MCF 10A (cell line): ENCODE results near the gene SSBP3. TPM values are rescaled to one million over a fixed set of nuclear protein-coding genes. Genes with fewer than 3 reads are reported as not detected.

Experiments
- BruUV-seq: library from RNA; stranded (reverse); fragments of 400-500 nt; replicated peaks from 2 replicates; lab custom pipeline; 2021; lab: Mats Ljungman, UMichigan
- CTCF ChIA-PET: fragments of 300-600 bp; sonication (Branson Sonifier 250); formaldehyde crosslinking; extraction: SDS; loops from one replicate; lab custom pipeline; 2021; ENCODE audit warnings: antibody characterized with exemption, inconsistent platforms; lab: Yijun Ruan, JAX
- POLR2A ChIA-PET: fragments of 300-600, 350-650 bp; sonication (Branson Sonifier 250); formaldehyde crosslinking; extraction: SDS; loops from one replicate; lab custom pipeline; 2020; ENCODE audit warnings: antibody characterized with exemption, inconsistent platforms; lab: Yijun Ruan, JAX
- DNase-seq: peaks from one replicate; pipeline ENCODE4 v3.0.0-alpha.2; 2018; ENCODE audit not compliant: unreplicated experiment
- H3K27ac Mint-ChIP-seq: one replicate; pipeline ENCODE4 v1.8.0; 2022; ENCODE audit warnings: mild to moderate bottlenecking, low read depth, mixed read lengths; ENCODE audit not compliant: unreplicated experiment
- H3K27me3 Mint-ChIP-seq: one replicate; pipeline ENCODE4 v1.8.0; 2022; ENCODE audit warnings: mixed read lengths; ENCODE audit not compliant: insufficient read depth, unreplicated experiment
- H3K36me3 Mint-ChIP-seq: one replicate; pipeline ENCODE4 v1.8.0; 2022; ENCODE audit warnings: mild to moderate bottlenecking, moderate library complexity, mixed read lengths; ENCODE audit not compliant: insufficient read depth, unreplicated experiment
- H3K4me1 Mint-ChIP-seq: one replicate; pipeline ENCODE4 v1.8.0; 2022; ENCODE audit warnings: mixed read lengths; ENCODE audit not compliant: insufficient read depth, unreplicated experiment
- H3K4me3 Mint-ChIP-seq: one replicate; pipeline ENCODE4 v1.8.0; 2022; ENCODE audit warnings: mild to moderate bottlenecking, moderate library complexity, mixed read lengths; ENCODE audit not compliant: unreplicated experiment
- H3K9me3 Mint-ChIP-seq: one replicate; pipeline ENCODE4 v1.8.0; 2022; ENCODE audit warnings: mixed read lengths; ENCODE audit not compliant: unreplicated experiment
- intact Hi-C: fragments of 100-400 bp; cut with micrococcal nuclease; formaldehyde crosslinking; loops from 2 replicates; pipeline ENCODE4 v1.14.1; 2022
- total RNA-seq: library from RNA; stranded (reverse); gene quantifications from 2 replicates; pipeline ENCODE4 v1.2.3, GENCODE V29; 2022
- TF ChIP-seq, protein P1 (sequence below): fragments of 200-600 bp; IDR thresholded peaks from one replicate; pipeline ENCODE4 v1.8.0; 2022; ENCODE audit warnings: antibody characterized with exemption, mild to moderate bottlenecking; ENCODE audit not compliant: unreplicated experiment

SSBP3 gene
- total RNA-seq, 1 experiment from 2014 or later: 8.6 TPM

DNA sequence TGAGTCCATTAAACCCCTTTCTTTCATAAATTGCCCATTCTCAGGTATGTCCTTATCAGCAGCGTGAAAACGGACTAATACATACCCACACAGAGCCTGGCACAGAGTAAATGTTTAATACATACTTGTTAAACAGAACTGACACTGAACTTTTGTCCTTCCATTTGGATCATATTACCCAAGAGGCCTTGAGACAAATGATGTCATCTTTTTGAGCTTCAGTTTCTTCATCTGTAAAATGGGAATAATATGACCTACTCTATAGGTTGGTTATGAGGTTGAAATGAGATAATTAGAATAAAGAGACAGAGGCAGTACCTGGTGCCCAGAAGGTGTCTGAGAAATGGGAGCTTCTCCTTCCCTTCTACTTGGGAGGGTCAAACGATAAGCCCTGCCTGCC lies 220.1 kb downstream of the SSBP3 start:
- intact Hi-C loops: no loop called here
- TF ChIP-seq, protein P1, sequence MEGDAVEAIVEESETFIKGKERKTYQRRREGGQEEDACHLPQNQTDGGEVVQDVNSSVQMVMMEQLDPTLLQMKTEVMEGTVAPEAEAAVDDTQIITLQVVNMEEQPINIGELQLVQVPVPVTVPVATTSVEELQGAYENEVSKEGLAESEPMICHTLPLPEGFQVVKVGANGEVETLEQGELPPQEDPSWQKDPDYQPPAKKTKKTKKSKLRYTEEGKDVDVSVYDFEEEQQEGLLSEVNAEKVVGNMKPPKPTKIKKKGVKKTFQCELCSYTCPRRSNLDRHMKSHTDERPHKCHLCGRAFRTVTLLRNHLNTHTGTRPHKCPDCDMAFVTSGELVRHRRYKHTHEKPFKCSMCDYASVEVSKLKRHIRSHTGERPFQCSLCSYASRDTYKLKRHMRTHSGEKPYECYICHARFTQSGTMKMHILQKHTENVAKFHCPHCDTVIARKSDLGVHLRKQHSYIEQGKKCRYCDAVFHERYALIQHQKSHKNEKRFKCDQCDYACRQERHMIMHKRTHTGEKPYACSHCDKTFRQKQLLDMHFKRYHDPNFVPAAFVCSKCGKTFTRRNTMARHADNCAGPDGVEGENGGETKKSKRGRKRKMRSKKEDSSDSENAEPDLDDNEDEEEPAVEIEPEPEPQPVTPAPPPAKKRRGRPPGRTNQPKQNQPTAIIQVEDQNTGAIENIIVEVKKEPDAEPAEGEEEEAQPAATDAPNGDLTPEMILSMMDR: no peak
- no peak overlapping the region for H3K27ac Mint-ChIP-seq
- POLR2A ChIA-PET: interaction anchor here (0.9 kb wide), 1 partner anchor 14 kb away, joined by 3 read pairs; the partner anchor contains the start of genes CYB5RL and MRPL37
- H3K9me3 Mint-ChIP-seq: no peaks in the 10 kb centered on the region
- H3K27me3 Mint-ChIP-seq: no peaks in the 10 kb centered on the region
- CTCF ChIA-PET: interaction anchor here (0.6 kb wide), 1 partner anchor 217 kb away, joined by 3 read pairs; no protein-coding TSS in a partner anchor
- H3K4me3 Mint-ChIP-seq: no peak overlapping the region
- no TSS peak for BruUV-seq
- no peaks in the 10 kb centered on the region for H3K36me3 Mint-ChIP-seq
- no peak for DNase-seq
- no peaks in the 10 kb centered on the region for H3K4me1 Mint-ChIP-seq

DNA sequence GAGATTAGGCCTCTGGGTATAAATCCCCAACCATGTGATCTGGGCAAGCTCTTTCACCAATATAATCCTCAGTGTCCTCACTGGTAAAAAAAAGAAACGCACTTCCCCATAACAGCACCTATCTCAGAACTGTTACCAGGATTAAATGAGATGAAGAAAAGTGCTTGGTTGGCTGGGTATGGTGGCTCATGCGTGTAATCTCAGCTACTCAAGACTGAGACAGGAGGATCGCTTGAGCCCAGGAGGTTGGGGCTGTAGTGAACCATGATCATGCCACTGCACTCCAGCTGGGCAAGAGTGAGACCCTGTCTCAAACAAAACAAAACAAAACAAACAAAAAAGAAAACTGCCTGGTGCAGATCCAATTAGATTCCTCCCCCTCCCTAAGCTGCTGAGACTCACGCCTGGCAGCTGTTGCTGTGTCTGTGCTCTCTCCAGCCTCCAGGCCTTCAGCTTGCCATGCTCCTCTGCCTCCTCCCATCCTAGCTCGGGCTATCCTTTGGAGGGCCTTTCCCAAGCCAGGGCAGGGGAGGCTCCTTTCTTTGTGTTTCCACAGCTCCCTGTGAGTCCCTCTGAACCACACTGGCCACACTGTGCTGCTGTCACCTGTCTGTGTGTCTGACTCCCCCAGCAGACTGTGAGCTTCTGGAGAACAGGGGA lies 225.4 kb downstream of the SSBP3 start:
- CTCF ChIA-PET: interaction anchor here (0.6 to 1.6 kb wide), 7 partner anchors 8 to 377 kb away, joined by 3 to 6 read pairs (median 3); no protein-coding TSS in a partner anchor
- H3K36me3 Mint-ChIP-seq: no peaks in the 10 kb centered on the region
- H3K4me3 Mint-ChIP-seq: no peak overlapping the region
- no peaks in the 10 kb centered on the region for H3K4me1 Mint-ChIP-seq
- no peak for DNase-seq
- POLR2A ChIA-PET: interaction anchor here (1.6 kb wide), 1 partner anchor 19 kb away, joined by 5 read pairs; the partner anchor contains the start of genes CYB5RL and MRPL37
- TF ChIP-seq, protein P1: no peak
- H3K27me3 Mint-ChIP-seq: no peaks in the 10 kb centered on the region
- H3K9me3 Mint-ChIP-seq: no peaks in the 10 kb centered on the region
- H3K27ac Mint-ChIP-seq: no peak overlapping the region
- no TSS peak for BruUV-seq
- intact Hi-C loops: no loop called here

DNA sequence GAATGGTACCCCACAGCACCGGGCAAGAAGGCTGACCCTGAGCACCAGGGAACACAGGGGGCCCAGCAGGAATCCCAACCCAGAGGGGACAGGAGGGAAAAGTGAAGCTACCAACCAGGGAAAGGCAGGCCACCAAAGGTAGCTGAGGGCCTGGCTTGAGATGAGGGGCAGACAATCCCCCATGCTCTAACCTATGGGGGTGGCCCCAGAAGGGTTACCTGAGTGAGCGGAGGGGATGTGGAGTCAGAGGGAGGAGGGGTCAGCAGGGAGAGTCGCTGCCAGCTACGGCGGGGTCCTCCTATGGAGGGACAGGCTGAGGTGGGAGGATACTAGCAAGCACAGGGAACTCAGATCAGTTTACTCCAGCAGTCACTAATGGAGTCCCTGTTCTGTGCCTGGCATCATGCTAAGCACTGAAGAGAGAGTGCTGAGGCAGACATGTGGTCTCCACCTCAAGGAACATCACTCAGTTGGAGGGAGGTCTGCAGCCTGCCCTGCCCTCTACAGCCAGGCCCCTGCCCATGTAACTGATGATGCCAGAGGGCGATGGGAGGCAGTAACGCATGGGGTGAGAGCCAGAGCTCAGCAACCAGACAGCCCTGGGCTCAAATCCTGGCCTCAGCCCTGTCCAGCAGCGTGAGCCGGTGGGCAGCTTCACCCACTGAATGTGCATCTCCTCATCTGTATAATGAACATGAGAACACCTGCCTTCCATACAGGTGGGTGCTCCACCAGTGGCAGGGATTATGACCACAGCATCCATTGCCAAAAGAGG lies 227.7 kb downstream of the SSBP3 start:
- no peak overlapping the region for H3K4me3 Mint-ChIP-seq
- DNase-seq: no peak
- H3K9me3 Mint-ChIP-seq: no peaks in the 10 kb centered on the region
- ChIA-PET POLR2A (no interaction called here), CTCF (no interaction called here)
- H3K27ac Mint-ChIP-seq: no peak overlapping the region
- TF ChIP-seq, protein P1: no peak
- intact Hi-C loops: no loop called here
- H3K36me3 Mint-ChIP-seq: no peaks in the 10 kb centered on the region
- no peaks in the 10 kb centered on the region for H3K27me3 Mint-ChIP-seq
- BruUV-seq: no TSS peak
- H3K4me1 Mint-ChIP-seq: no peaks in the 10 kb centered on the region

DNA sequence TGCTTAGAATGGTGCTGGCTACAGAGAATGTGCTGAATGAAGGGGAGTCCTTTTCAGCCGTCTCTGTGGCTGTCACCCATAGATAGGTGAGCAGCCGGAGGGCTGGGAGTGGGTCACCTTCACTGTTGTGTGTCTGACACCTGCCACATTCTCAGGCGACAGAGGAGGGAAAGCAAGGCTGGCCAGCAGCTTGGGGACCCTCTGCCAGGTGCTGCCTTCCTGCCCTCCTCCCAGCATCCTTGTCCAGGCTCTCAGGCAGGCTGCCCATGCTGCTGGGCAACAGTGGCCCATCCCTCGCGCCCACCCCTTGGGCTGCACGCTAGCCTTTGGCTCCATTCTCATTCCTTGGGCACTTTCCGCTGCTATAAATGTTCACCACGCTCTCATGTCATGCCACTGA lies 228.5 kb downstream of the SSBP3 start:
- intact Hi-C loops: no loop called here
- no peak overlapping the region for H3K27ac Mint-ChIP-seq
- ChIA-PET POLR2A (no interaction called here), CTCF (no interaction called here)
- no TSS peak for BruUV-seq
- H3K4me3 Mint-ChIP-seq: no peak overlapping the region
- no peaks in the 10 kb centered on the region for H3K27me3 Mint-ChIP-seq
- TF ChIP-seq, protein P1: no peak
- no peaks in the 10 kb centered on the region for H3K36me3 Mint-ChIP-seq
- H3K9me3 Mint-ChIP-seq: no peaks in the 10 kb centered on the region
- no peak for DNase-seq
- no peaks in the 10 kb centered on the region for H3K4me1 Mint-ChIP-seq
